Measurements from ENCODE around the gene MED9.

DNA sequence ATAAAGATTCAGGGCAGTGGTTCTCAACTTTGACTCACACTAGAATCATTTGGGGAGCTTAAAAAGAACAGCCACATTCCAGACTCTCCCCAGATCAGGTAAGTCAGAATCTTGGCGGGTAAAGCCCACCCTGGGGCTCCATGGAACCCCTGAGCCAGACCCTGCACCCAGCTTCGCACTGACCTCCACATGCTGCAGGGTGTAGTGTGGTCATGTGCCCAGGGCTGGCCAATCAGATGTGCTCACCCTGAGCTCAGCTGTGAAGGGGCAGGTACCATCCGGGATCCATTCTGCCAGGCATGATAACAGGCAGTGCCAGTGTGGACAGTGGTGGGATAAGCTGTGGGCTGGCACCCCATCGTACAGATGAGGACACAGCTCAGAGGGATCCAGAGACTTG, 28.1 kb upstream of the MED9 start:
- TF ChIP-seq TAF1 (conservative IDR thresholded peaks at IDR 0.05) (no peak), JUND (IDR thresholded peaks at IDR 0.05) (no peak), GABPA (IDR thresholded peaks at IDR 0.05 in 1 of 2, conservative IDR thresholded peaks at IDR 0.05 in 1 of 2) (no peak), CTCF (IDR thresholded peaks at IDR 0.05; ENCODE audit: low read depth, low read length, missing input control) (no peak), YY1 (IDR thresholded peaks at IDR 0.05) (no peak), HNF4G (IDR thresholded peaks at IDR 0.05) (no peak), REST (IDR thresholded peaks at IDR 0.05) (no peak), NR2F2 (IDR thresholded peaks at IDR 0.05) (no peak)
- TF ChIP-seq, protein P1, sequence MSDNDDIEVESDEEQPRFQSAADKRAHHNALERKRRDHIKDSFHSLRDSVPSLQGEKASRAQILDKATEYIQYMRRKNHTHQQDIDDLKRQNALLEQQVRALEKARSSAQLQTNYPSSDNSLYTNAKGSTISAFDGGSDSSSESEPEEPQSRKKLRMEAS (IDR thresholded peaks at IDR 0.05), result no peak

Data from liver (tissue), 3 donors.